22Rv1 (cell line): ENCODE results near the gene LRRD1.

Source experiments
- ZFX ChIP-seq: fragments of 450-650 bp; IDR thresholded peaks from 2 replicates; pipeline ENCODE4 v1.6.1; 2017; ENCODE audit warnings: antibody characterized with exemption, borderline replicate concordance
- TF ChIP-seq, protein P1 (sequence below): fragments of 450-650 bp; IDR thresholded peaks from 2 replicates; pipeline ENCODE4 v1.5.1; 2017; ENCODE audit warnings: mild to moderate bottlenecking

DNA sequence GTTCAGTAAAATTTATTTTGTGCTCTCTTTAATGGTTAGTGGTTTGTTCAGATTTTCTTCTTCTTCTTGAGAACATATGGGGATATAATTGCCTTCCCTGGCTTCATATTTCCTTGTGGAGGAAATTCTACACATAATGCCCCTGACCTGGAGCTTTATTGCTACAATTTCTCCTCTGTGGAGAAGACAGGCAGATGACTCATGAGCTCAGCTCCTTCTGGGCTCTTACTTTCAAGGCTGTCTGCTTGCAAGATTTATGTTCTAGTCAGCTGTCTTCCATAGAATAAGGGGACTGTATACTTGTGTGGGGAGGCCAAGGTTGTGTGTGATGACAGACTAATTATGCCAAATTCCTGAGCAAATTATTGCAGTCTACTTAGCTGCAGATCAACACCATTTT lies 1.6 kb downstream of the LRRD1 start:
- TF ChIP-seq, protein P1, sequence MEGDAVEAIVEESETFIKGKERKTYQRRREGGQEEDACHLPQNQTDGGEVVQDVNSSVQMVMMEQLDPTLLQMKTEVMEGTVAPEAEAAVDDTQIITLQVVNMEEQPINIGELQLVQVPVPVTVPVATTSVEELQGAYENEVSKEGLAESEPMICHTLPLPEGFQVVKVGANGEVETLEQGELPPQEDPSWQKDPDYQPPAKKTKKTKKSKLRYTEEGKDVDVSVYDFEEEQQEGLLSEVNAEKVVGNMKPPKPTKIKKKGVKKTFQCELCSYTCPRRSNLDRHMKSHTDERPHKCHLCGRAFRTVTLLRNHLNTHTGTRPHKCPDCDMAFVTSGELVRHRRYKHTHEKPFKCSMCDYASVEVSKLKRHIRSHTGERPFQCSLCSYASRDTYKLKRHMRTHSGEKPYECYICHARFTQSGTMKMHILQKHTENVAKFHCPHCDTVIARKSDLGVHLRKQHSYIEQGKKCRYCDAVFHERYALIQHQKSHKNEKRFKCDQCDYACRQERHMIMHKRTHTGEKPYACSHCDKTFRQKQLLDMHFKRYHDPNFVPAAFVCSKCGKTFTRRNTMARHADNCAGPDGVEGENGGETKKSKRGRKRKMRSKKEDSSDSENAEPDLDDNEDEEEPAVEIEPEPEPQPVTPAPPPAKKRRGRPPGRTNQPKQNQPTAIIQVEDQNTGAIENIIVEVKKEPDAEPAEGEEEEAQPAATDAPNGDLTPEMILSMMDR = no peak
- no peak for TF ChIP-seq ZFX
